Activated CD8-positive, alpha-beta T cell treated with anti-CD3 and anti-CD28 coated beads, Interleukin-2, amount 10 ng/mL, durations not matched to agents 7 days and 5 days (primary cell): Measurements from ENCODE around the gene GNL1. TPM values are rescaled to one million over a fixed set of nuclear protein-coding genes. Genes with fewer than 3 reads are reported as not detected.

Experiments used
- ATAC-seq: fragments of 150-1000 bp; cut with Tn5 transposase; one replicate; pipeline ENCODE4 v1.10.0; 2021; ENCODE audit warnings: moderate library complexity
- CTCF ChIA-PET: fragments of 350-600 bp; sonication (Branson Sonifier 250); formaldehyde crosslinking; loops from one replicate; lab custom pipeline; 2021; ENCODE audit warnings: antibody characterized with exemption; lab: Charles Lee
- POLR2A ChIA-PET: fragments of 350-600 bp; sonication (Branson Sonifier 250); formaldehyde crosslinking; loops from one replicate; lab custom pipeline; 2021; ENCODE audit warnings: antibody characterized with exemption; lab: Charles Lee
- DNase-seq: peaks from one replicate; pipeline ENCODE4 v3.0.0-alpha.2; 2020
- H3K27ac Mint-ChIP-seq: one replicate; pipeline ENCODE4 v1.8.0; 2021; ENCODE audit warnings: mild to moderate bottlenecking, mixed read lengths
- H3K27me3 Mint-ChIP-seq: one replicate; pipeline ENCODE4 v1.8.0; 2021; ENCODE audit warnings: low read depth, mixed read lengths
- H3K36me3 Mint-ChIP-seq: one replicate; pipeline ENCODE4 v1.8.0; 2021; ENCODE audit warnings: low read depth, mixed read lengths
- H3K4me1 Mint-ChIP-seq: one replicate; pipeline ENCODE4 v1.8.0; 2021; ENCODE audit warnings: low read depth, mixed read lengths
- H3K4me3 Mint-ChIP-seq: one replicate; pipeline ENCODE4 v1.8.0; 2021; ENCODE audit warnings: mild to moderate bottlenecking, mixed read lengths
- H3K9me3 Mint-ChIP-seq: one replicate; pipeline ENCODE4 v1.8.0; 2022; ENCODE audit warnings: mixed read lengths; ENCODE audit not compliant: insufficient read depth
- total RNA-seq, 2 experiments: library from RNA; stranded (reverse); gene quantifications; one replicate each; pipeline ENCODE4 v1.2.3, GENCODE V29; 2021

The GNL1 gene
- total RNA-seq, 2 experiments from 2014 or later: 63.7 to 69.9 TPM

GRCh38 chr6:30570263-30570662 lies 14.0 kb upstream of the GNL1 start:
- Mint-ChIP-seq H3K27ac (peak overlapping the region; percentile 3), H3K36me3 (peaks cover 18% of the 10 kb centered on the region), H3K4me3 (peak overlapping the region; percentile 96), H3K9me3 (no peaks in the 10 kb centered on the region), H3K4me1 (peaks cover 54% of the 10 kb centered on the region), H3K27me3 (peaks cover 2% of the 10 kb centered on the region)
- ATAC-seq (no peak), DNase-seq (no peak)
- ChIA-PET POLR2A (interaction anchor here (0.7 to 3.6 kb wide), 13 partner anchors 13 to 94 kb away, joined by 3 to 46 read pairs (median 4); partner anchors contain the start of genes GNL1, MRPS18B, PPP1R10 and PRR3), CTCF (interaction anchor here (0.6 to 3.2 kb wide), 11 partner anchors 13 to 167 kb away, joined by 3 to 44 read pairs (median 6); partner anchors contain the start of gene PRR3)

- DNase-seq (no peak), ATAC-seq (no peak)
- Mint-ChIP-seq H3K4me3 (no peak overlapping the region), H3K9me3 (no peaks in the 10 kb centered on the region), H3K36me3 (peaks cover 12% of the 10 kb centered on the region), H3K4me1 (peaks cover 37% of the 10 kb centered on the region), H3K27ac (no peak overlapping the region), H3K27me3 (peaks cover 2% of the 10 kb centered on the region)
- ChIA-PET POLR2A (interaction anchor here (3.6 kb wide), 1 partner anchor 11 kb away, joined by 46 read pairs; the partner anchor contains the start of genes GNL1 and PRR3), CTCF (interaction anchor here (1.3 kb wide), 1 partner anchor 88 kb away, joined by 4 read pairs; no protein-coding TSS in a partner anchor)
These were observed 12.0 kb upstream of the GNL1 start for GRCh38 chr6:30568245-30568644.

- ChIA-PET CTCF (interaction anchor here (1.0 to 3.3 kb wide), 5 partner anchors 8 to 82 kb away, joined by 3 to 17 read pairs (median 9); partner anchors contain the start of gene PRR3), POLR2A (interaction anchor here (0.9 to 2.2 kb wide), 4 partner anchors 8 to 50 kb away, joined by 3 to 8 read pairs (median 4); partner anchors contain the start of gene PRR3)
- Mint-ChIP-seq H3K27me3 (peaks cover 2% of the 10 kb centered on the region), H3K36me3 (peaks cover 21% of the 10 kb centered on the region), H3K9me3 (no peaks in the 10 kb centered on the region), H3K27ac (no peak overlapping the region), H3K4me3 (no peak overlapping the region), H3K4me1 (peaks cover 17% of the 10 kb centered on the region)
- ATAC-seq (no peak), DNase-seq (no peak)
These were observed 9.5 kb upstream of the GNL1 start for GRCh38 chr6:30565772-30566171.

GRCh38 chr6:30564114-30564513 lies 7.8 kb upstream of the GNL1 start:
- Mint-ChIP-seq H3K4me3 (no peak overlapping the region), H3K27me3 (no peaks in the 10 kb centered on the region), H3K4me1 (peaks cover 13% of the 10 kb centered on the region), H3K36me3 (peaks cover 29% of the 10 kb centered on the region), H3K9me3 (no peaks in the 10 kb centered on the region), H3K27ac (peak overlapping the region; percentile 27)
- ChIA-PET CTCF (interaction anchor here (0.9 to 3.3 kb wide), 3 partner anchors 19 to 81 kb away, joined by 3 to 17 read pairs (median 9); no protein-coding TSS in a partner anchor), POLR2A (no interaction called here)
- no peak for DNase-seq
- ATAC-seq: no peak

GRCh38 chr6:30562470-30563425 lies 6.5 kb upstream of the GNL1 start:
- ATAC-seq (no peak), DNase-seq (no peak)
- Mint-ChIP-seq H3K27ac (no peak overlapping the region), H3K4me1 (peaks cover 18% of the 10 kb centered on the region), H3K36me3 (peaks cover 36% of the 10 kb centered on the region), H3K9me3 (no peaks in the 10 kb centered on the region), H3K27me3 (no peaks in the 10 kb centered on the region), H3K4me3 (no peak overlapping the region)
- POLR2A ChIA-PET: interaction anchor here (0.6 kb wide), 1 partner anchor 27 kb away, joined by 3 read pairs; no protein-coding TSS in a partner anchor
- CTCF ChIA-PET: interaction anchor here (1.2 to 2.9 kb wide), 2 partner anchors 18 to 79 kb away, joined by 3 to 9 read pairs; no protein-coding TSS in a partner anchor

GRCh38 chr6:30560930-30561329 lies 4.6 kb upstream of the GNL1 start:
- DNase-seq (no peak), ATAC-seq (no peak)
- ChIA-PET CTCF (interaction anchor here (1.4 to 10.4 kb wide), 2 partner anchors 19 to 78 kb away, joined by 3 to 64 read pairs; no protein-coding TSS in a partner anchor), POLR2A (no interaction called here)
- H3K27me3 Mint-ChIP-seq: no peaks in the 10 kb centered on the region
- no peak overlapping the region for H3K27ac Mint-ChIP-seq
- H3K4me3 Mint-ChIP-seq: no peak overlapping the region
- no peaks in the 10 kb centered on the region for H3K9me3 Mint-ChIP-seq
- peaks cover 42% of the 10 kb centered on the region for H3K36me3 Mint-ChIP-seq
- peaks cover 20% of the 10 kb centered on the region for H3K4me1 Mint-ChIP-seq

- DNase-seq: peak; percentile 66
- peak overlapping the region; percentile 96 for H3K27ac Mint-ChIP-seq
- H3K27me3 Mint-ChIP-seq: no peaks in the 10 kb centered on the region
- H3K9me3 Mint-ChIP-seq: no peaks in the 10 kb centered on the region
- H3K4me3 Mint-ChIP-seq: peak overlapping the region; percentile 96
- ATAC-seq: no peak
- POLR2A ChIA-PET: interaction anchor here (0.5 to 4.1 kb wide), 10 partner anchors 8 to 130 kb away, joined by 3 to 46 read pairs (median 10); partner anchors contain the start of gene ABCF1
- H3K4me1 Mint-ChIP-seq: peaks cover 30% of the 10 kb centered on the region
- peaks cover 54% of the 10 kb centered on the region for H3K36me3 Mint-ChIP-seq
- CTCF ChIA-PET: interaction anchor here (0.8 to 10.4 kb wide), 9 partner anchors 8 to 530 kb away, joined by 3 to 125 read pairs (median 4); partner anchors contain the start of gene DHX16
These were observed 1.3 kb upstream of the GNL1 start for GRCh38 chr6:30557683-30557981.

- H3K27ac Mint-ChIP-seq: peak within 1 kb of the TSS; percentile 96
These were observed 805 bp upstream of the GNL1 start, which contains the start of gene PRR3 for GRCh38 chr6:30556906-30557682. TSS of gene PRR3 (plus strand) at chr6:30557295. CDS start at chr6:30557345, 50 bp downstream.

GRCh38 chr6:30555816-30556065 lies 548 bp downstream of the GNL1 start:
- ATAC-seq: no peak
- peaks cover 53% of the 10 kb centered on the region for H3K36me3 Mint-ChIP-seq

More at GRCh38 chr6:30556906-30557682, 805 bp upstream of the GNL1 start, which contains the start of gene PRR3:
- no peaks in the 10 kb centered on the region for H3K9me3 Mint-ChIP-seq
- peaks cover 53% of the 10 kb centered on the region for H3K36me3 Mint-ChIP-seq
- ATAC-seq (peak; percentile 62), DNase-seq (peak; percentile 95)
- peaks cover 30% of the 10 kb centered on the region for H3K4me1 Mint-ChIP-seq
- H3K27me3 Mint-ChIP-seq: no peaks in the 10 kb centered on the region
- ChIA-PET CTCF (interaction anchor here (0.8 to 10.4 kb wide), 8 partner anchors 9 to 122 kb away, joined by 3 to 125 read pairs (median 4); partner anchors contain the start of gene DHX16), POLR2A (interaction anchor here (0.5 to 4.1 kb wide), 14 partner anchors 8 to 178 kb away, joined by 3 to 46 read pairs (median 4); partner anchors contain the start of genes ABCF1 and MRPS18B)
- H3K4me3 Mint-ChIP-seq: peak within 1 kb of the TSS; percentile 96

GRCh38 chr6:30554962-30555815 lies 1.1 kb downstream of the GNL1 start:
- no peak for ATAC-seq
- peak overlapping the region; percentile 96 for H3K4me3 Mint-ChIP-seq
- CTCF ChIA-PET: interaction anchor here (1.0 to 10.4 kb wide), 7 partner anchors 11 to 105 kb away, joined by 3 to 125 read pairs (median 7); partner anchors contain the start of gene ABCF1
- H3K27me3 Mint-ChIP-seq: no peaks in the 10 kb centered on the region
- peak; percentile 28 for DNase-seq
- POLR2A ChIA-PET: interaction anchor here (0.6 to 4.1 kb wide), 11 partner anchors 10 to 73 kb away, joined by 3 to 46 read pairs (median 5); partner anchors contain the start of genes ABCF1 and MRPS18B
- peak overlapping the region; percentile 96 for H3K27ac Mint-ChIP-seq
- H3K9me3 Mint-ChIP-seq: no peaks in the 10 kb centered on the region
- H3K36me3 Mint-ChIP-seq: peaks cover 57% of the 10 kb centered on the region
- H3K4me1 Mint-ChIP-seq: peaks cover 30% of the 10 kb centered on the region

More at GRCh38 chr6:30555816-30556065, 548 bp downstream of the GNL1 start:
- H3K4me3 Mint-ChIP-seq: peak overlapping the region; percentile 96
- H3K4me1 Mint-ChIP-seq: peaks cover 30% of the 10 kb centered on the region
- no peak for DNase-seq
- CTCF ChIA-PET: interaction anchor here (1.3 to 10.4 kb wide), 4 partner anchors 12 to 105 kb away, joined by 4 to 125 read pairs (median 40); no protein-coding TSS in a partner anchor
- POLR2A ChIA-PET: interaction anchor here (0.6 to 4.1 kb wide), 10 partner anchors 10 to 73 kb away, joined by 3 to 46 read pairs (median 6); partner anchors contain the start of genes ABCF1 and MRPS18B
- no peaks in the 10 kb centered on the region for H3K9me3 Mint-ChIP-seq
- no peaks in the 10 kb centered on the region for H3K27me3 Mint-ChIP-seq
- peak overlapping the region; percentile 96 for H3K27ac Mint-ChIP-seq
